K562 (cell line): ENCODE results near the gene ABHD1. TPM values are rescaled to one million over a fixed set of nuclear protein-coding genes. Genes with fewer than 3 reads are reported as not detected.

Experiments
- ARID2 ChIP-seq: fragments of 450-650 bp; IDR thresholded peaks from 2 replicates; pipeline ENCODE4 v1.6.1; 2017; ENCODE audit warnings: antibody characterized with exemption, mild to moderate bottlenecking
- C11orf30 ChIP-seq: fragments of 450-650 bp; IDR thresholded peaks from 2 replicates; pipeline ENCODE4 v1.6.1; 2016; ENCODE audit warnings: low read depth, mild to moderate bottlenecking
- CXXC5 ChIP-seq: fragments of 250-450 bp; sonication (Bioruptor Pico); IDR thresholded peaks from 2 replicates; pipeline ENCODE4 v1.8.0; 2022; ENCODE audit warnings: inconsistent platforms, mild to moderate bottlenecking, moderate library complexity
- JUNB ChIP-seq: fragments of 450-650 bp; formaldehyde crosslinking; conservative IDR thresholded peaks from 2 replicates; pipeline ENCODE4 v1.4.0; 2020; ENCODE audit warnings: mild to moderate bottlenecking
- MTA1 ChIP-seq: fragments of 450-650 bp; IDR thresholded peaks from 2 replicates; pipeline ENCODE4 v1.6.1; 2017; ENCODE audit warnings: borderline replicate concordance
- SNIP1 ChIP-seq: fragments of 450-650 bp; IDR thresholded peaks from 2 replicates; pipeline ENCODE4 v1.7.1; 2017; ENCODE audit warnings: low read depth, mild to moderate bottlenecking
- ZNF133 ChIP-seq: fragments of 250-450 bp; sonication (Bioruptor Pico); IDR thresholded peaks from 2 replicates; pipeline ENCODE4 v1.4.0; 2020; ENCODE audit warnings: mild to moderate bottlenecking
- ZNF253 ChIP-seq: fragments of 250-450 bp; sonication (Bioruptor Pico); conservative IDR thresholded peaks from 2 replicates; pipeline ENCODE4 v1.6.1; 2021; ENCODE audit warnings: mild to moderate bottlenecking
- ZNF764 ChIP-seq: fragments of 250-450 bp; sonication (Bioruptor Pico); IDR thresholded peaks from 2 replicates; pipeline ENCODE4 v1.4.0; 2020; ENCODE audit warnings: low read depth, mild to moderate bottlenecking, moderate library complexity
- ZNF780A ChIP-seq: fragments of 250-450 bp; sonication (Bioruptor Pico); IDR thresholded peaks from 2 replicates; pipeline ENCODE4 v1.5.0; 2021; ENCODE audit warnings: mild to moderate bottlenecking
- polyA plus RNA-seq, 8 experiments: library from polyadenylated mRNA; depleted of rRNA in 4 of 8; stranded (reverse) in 5 of 8; unstranded in 3 of 8; fragments of >200 nt; fragmentation: Nextera tagmentation in 2 of 8; fragmentation: Illumina TruSeq in 1 of 8; extraction: Ambion mirVana in 2 of 8; extraction: Trizol in 1 of 8; gene quantifications; 2 replicates each; pipeline versions ENCODE4 v1.2.1 to v1.2.3, GENCODE V29; 2011 to 2014; ENCODE audit warnings: inconsistent platforms in 1 of 8, missing spikeins in 1 of 8
- total RNA-seq, 7 experiments: library from RNA; depleted of rRNA in 6 of 7; stranded (reverse); fragments of >200 nt in 6 of 7; fragmentation: Illumina TruSeq in 2 of 7; extraction: Trizol in 2 of 7; gene quantifications; 2 replicates each; pipeline versions ENCODE4 v1.2.1 to v1.2.3, GENCODE V29; 2011 to 2021; ENCODE audit warnings: low replicate concordance in 1 of 7
- TF ChIP-seq, protein P1 (sequence below): sonication (generic); formaldehyde crosslinking; IDR thresholded peaks from 2 replicates; pipeline ENCODE4 v1.9.0; 2022; ENCODE audit warnings: mild to moderate bottlenecking, missing genetic modification reagents
- TF ChIP-seq, protein P2 (sequence below): fragments of 450-650 bp; IDR thresholded peaks from 2 replicates; pipeline ENCODE4 v1.6.1; 2016; ENCODE audit warnings: missing biosample characterization, missing genetic modification characterization
- TF ChIP-seq, protein P3 (sequence below): IDR thresholded peaks from 3 replicates; pipeline ENCODE4 v1.6.1; 2011; ENCODE audit warnings: borderline replicate concordance, mild to moderate bottlenecking; ENCODE audit not compliant: insufficient read length, insufficient read depth
- TF ChIP-seq, protein P4 (sequence below): fragments of 450-650 bp; formaldehyde crosslinking; IDR thresholded peaks from 2 replicates; pipeline ENCODE4 v1.4.0; 2022; ENCODE audit warnings: mild to moderate bottlenecking, moderate library complexity
- TF ChIP-seq, protein P5 (sequence below), 2 experiments: fragments of 450-650 bp; formaldehyde crosslinking in 1 of 2; IDR thresholded peaks; 2 replicates each; pipeline versions ENCODE4 v1.4.0 to v1.6.1; 2014 to 2020; ENCODE audit warnings: mild to moderate bottlenecking in 2 of 2, borderline replicate concordance in 1 of 2, low read depth in 1 of 2

ABHD1 gene
- total and polyA plus RNA-seq, 9 of the 15 experiments (the other 6 are each of a cell fraction or from before 2014, with no cell fraction given): 0.10 to 0.16 (median 0.11) TPM; not detected in 5

DNA sequence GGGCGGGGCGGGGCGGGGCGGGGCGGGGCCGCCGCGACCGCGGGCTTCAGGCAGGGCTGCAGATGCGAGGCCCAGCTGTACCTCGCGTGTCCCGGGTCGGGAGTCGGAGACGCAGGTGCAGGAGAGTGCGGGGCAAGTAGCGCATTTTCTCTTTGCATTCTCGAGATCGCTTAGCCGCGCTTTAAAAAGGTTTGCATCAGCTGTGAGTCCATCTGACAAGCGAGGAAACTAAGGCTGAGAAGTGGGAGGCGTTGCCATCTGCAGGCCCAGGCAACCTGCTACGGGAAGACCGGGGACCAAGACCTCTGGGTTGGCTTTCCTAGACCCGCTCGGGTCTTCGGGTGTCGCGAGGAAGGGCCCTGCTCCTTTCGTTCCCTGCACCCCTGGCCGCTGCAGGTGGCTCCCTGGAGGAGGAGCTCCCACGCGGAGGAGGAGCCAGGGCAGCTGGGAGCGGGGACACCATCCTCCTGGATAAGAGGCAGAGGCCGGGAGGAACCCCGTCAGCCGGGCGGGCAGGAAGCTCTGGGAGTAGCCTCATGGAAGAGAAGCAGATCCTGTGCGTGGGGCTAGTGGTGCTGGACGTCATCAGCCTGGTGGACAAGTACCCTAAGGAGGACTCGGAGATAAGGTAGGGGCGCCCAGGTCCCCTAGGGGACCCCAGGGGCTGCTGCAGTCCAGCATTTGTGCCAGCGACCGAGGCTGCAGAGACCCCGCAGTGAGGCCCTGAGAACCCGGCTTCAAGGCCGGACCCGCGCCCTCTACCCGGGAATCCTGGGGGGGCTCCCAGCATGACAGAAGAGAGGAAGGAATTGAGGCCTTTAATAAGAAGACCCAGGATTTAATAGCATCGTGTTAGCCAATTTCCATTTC lies 36.7 kb upstream of the ABHD1 start, which contains the start of gene KHK (continued):
- TF ChIP-seq, protein P1, sequence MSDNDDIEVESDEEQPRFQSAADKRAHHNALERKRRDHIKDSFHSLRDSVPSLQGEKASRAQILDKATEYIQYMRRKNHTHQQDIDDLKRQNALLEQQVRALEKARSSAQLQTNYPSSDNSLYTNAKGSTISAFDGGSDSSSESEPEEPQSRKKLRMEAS (CRISPR knock-in tag): peak; percentile 7
- TF ChIP-seq CXXC5 (CRISPR knock-in tag) (no peak), MTA1 (no peak), ZNF133 (CRISPR knock-in tag) (0 out of 2 replicates have a peak, but pooled peaks have one; percentile 27), SNIP1 (no peak), ARID2 (no peak), ZNF253 (CRISPR knock-in tag) (no peak), JUNB (CRISPR knock-in tag) (no peak), ZNF780A (CRISPR knock-in tag) (no peak), ZNF764 (CRISPR knock-in tag) (peak; percentile 60; the same call in 1 of the 2 replicates), C11orf30 (no peak)
- TF ChIP-seq, protein P2, sequence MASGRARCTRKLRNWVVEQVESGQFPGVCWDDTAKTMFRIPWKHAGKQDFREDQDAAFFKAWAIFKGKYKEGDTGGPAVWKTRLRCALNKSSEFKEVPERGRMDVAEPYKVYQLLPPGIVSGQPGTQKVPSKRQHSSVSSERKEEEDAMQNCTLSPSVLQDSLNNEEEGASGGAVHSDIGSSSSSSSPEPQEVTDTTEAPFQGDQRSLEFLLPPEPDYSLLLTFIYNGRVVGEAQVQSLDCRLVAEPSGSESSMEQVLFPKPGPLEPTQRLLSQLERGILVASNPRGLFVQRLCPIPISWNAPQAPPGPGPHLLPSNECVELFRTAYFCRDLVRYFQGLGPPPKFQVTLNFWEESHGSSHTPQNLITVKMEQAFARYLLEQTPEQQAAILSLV (tag): no peak
- TF ChIP-seq, protein P3, sequence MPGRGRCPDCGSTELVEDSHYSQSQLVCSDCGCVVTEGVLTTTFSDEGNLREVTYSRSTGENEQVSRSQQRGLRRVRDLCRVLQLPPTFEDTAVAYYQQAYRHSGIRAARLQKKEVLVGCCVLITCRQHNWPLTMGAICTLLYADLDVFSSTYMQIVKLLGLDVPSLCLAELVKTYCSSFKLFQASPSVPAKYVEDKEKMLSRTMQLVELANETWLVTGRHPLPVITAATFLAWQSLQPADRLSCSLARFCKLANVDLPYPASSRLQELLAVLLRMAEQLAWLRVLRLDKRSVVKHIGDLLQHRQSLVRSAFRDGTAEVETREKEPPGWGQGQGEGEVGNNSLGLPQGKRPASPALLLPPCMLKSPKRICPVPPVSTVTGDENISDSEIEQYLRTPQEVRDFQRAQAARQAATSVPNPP: no peak
- TF ChIP-seq, protein P4, sequence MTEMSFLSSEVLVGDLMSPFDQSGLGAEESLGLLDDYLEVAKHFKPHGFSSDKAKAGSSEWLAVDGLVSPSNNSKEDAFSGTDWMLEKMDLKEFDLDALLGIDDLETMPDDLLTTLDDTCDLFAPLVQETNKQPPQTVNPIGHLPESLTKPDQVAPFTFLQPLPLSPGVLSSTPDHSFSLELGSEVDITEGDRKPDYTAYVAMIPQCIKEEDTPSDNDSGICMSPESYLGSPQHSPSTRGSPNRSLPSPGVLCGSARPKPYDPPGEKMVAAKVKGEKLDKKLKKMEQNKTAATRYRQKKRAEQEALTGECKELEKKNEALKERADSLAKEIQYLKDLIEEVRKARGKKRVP (CRISPR knock-in tag): no peak
- TF ChIP-seq, protein P5, sequence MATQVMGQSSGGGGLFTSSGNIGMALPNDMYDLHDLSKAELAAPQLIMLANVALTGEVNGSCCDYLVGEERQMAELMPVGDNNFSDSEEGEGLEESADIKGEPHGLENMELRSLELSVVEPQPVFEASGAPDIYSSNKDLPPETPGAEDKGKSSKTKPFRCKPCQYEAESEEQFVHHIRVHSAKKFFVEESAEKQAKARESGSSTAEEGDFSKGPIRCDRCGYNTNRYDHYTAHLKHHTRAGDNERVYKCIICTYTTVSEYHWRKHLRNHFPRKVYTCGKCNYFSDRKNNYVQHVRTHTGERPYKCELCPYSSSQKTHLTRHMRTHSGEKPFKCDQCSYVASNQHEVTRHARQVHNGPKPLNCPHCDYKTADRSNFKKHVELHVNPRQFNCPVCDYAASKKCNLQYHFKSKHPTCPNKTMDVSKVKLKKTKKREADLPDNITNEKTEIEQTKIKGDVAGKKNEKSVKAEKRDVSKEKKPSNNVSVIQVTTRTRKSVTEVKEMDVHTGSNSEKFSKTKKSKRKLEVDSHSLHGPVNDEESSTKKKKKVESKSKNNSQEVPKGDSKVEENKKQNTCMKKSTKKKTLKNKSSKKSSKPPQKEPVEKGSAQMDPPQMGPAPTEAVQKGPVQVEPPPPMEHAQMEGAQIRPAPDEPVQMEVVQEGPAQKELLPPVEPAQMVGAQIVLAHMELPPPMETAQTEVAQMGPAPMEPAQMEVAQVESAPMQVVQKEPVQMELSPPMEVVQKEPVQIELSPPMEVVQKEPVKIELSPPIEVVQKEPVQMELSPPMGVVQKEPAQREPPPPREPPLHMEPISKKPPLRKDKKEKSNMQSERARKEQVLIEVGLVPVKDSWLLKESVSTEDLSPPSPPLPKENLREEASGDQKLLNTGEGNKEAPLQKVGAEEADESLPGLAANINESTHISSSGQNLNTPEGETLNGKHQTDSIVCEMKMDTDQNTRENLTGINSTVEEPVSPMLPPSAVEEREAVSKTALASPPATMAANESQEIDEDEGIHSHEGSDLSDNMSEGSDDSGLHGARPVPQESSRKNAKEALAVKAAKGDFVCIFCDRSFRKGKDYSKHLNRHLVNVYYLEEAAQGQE (IDR thresholded peaks at IDR 0.05; ENCODE audit: borderline replicate concordance): 0 out of 2 replicates have a peak, but pooled peaks have one; percentile 3
- TF ChIP-seq, protein P5 (CRISPR knock-in tag; IDR thresholded peaks at IDR 0.05; ENCODE audit: low read depth): no peak
